ENCODE results near the gene KAZN. TPM values are rescaled to one million over a fixed set of nuclear protein-coding genes. Genes with fewer than 3 reads are reported as not detected.

KAZN gene
- total RNA-seq, 1 experiment from 2014 or later, result 7.7 TPM

- no peak for DNase-seq (ENCODE audit: low read depth)
These were observed 7.9 kb upstream of the KAZN start for GRCh38 chr1:14590411-14591180.

GRCh38 chr1:14591600-14591999 is 6.9 kb upstream of the KAZN start:
- no peak for DNase-seq (ENCODE audit: low read depth)

GRCh38 chr1:14592004-14592631 is 6.4 kb upstream of the KAZN start:
- DNase-seq (ENCODE audit: low read depth), result no peak

GRCh38 chr1:14593302-14593701 is 5.2 kb upstream of the KAZN start:
- no peak for DNase-seq (ENCODE audit: low read depth)

GRCh38 chr1:14594045-14594444 is 4.4 kb upstream of the KAZN start:
- DNase-seq (ENCODE audit: low read depth), result no peak

GRCh38 chr1:14596591-14596990 is 1.9 kb upstream of the KAZN start:
- no peak for DNase-seq (ENCODE audit: low read depth)

- DNase-seq (ENCODE audit: low read depth), result no peak
These were observed 1.0 kb upstream of the KAZN start for GRCh38 chr1:14597343-14598006.

- DNase-seq (ENCODE audit: low read depth), result no peak
These were observed 433 bp upstream of the KAZN start for GRCh38 chr1:14598007-14598497.

- no peak for DNase-seq (ENCODE audit: low read depth)
These were observed 802 bp downstream of the KAZN start for GRCh38 chr1:14599183-14599791.

- no peak for DNase-seq (ENCODE audit: low read depth)
These were observed 1.3 kb downstream of the KAZN start for GRCh38 chr1:14599800-14600199.

GRCh38 chr1:14600405-14601112 is 2.1 kb downstream of the KAZN start:
- no peak for DNase-seq (ENCODE audit: low read depth)

GRCh38 chr1:14602136-14602535 is 3.7 kb downstream of the KAZN start:
- DNase-seq (ENCODE audit: low read depth), result peak; percentile 7

- DNase-seq (ENCODE audit: low read depth), result no peak
These were observed 5.2 kb downstream of the KAZN start for GRCh38 chr1:14603645-14604044.

- DNase-seq (ENCODE audit: low read depth), result no peak
These were observed 5.9 kb downstream of the KAZN start for GRCh38 chr1:14604414-14604813.

- no peak for DNase-seq (ENCODE audit: low read depth)
These were observed 7.5 kb downstream of the KAZN start for GRCh38 chr1:14605945-14606344.

- DNase-seq (ENCODE audit: low read depth), result no peak
These were observed 8.1 kb downstream of the KAZN start for GRCh38 chr1:14606632-14607031.

GRCh38 chr1:14607295-14607694 is 8.8 kb downstream of the KAZN start:
- DNase-seq (ENCODE audit: low read depth), result no peak

GRCh38 chr1:14608308-14608707 is 9.8 kb downstream of the KAZN start:
- no peak for DNase-seq (ENCODE audit: low read depth)

- DNase-seq (ENCODE audit: low read depth), result no peak
These were observed 12.3 kb downstream of the KAZN start for GRCh38 chr1:14610761-14611160.

GRCh38 chr1:14611792-14612191 is 13.3 kb downstream of the KAZN start:
- no peak for DNase-seq (ENCODE audit: low read depth)

GRCh38 chr1:14612256-14612655 is 13.8 kb downstream of the KAZN start:
- no peak for DNase-seq (ENCODE audit: low read depth)

GRCh38 chr1:14613926-14614325 is 15.4 kb downstream of the KAZN start:
- DNase-seq (ENCODE audit: low read depth), result no peak
